ENCODE results near the gene SETBP1. TPM values are rescaled to one million over a fixed set of nuclear protein-coding genes. Genes with fewer than 3 reads are reported as not detected.

Gene SETBP1
- total RNA-seq, 1 donor, result 22.8 TPM

DNA sequence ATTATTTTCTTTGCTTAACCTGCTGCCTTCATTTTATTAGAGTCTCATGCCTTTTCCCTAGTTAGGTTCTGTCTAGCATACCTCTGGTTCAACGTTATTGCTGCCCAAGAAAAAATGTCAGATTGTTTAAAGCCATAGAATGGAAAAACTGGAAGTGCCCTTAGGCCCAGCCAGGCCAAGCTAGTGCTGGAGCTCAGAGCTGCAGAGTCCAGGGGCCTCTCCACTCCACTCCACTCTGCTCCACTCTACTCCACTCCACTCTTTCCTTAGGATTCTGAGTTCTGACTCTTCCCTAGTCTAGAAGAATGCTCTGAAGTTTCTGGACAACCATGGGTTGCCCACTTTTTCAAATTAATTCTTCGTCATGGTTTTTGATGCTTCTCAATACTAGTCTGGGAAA, 155.6 kb downstream of the SETBP1 start:
- no peaks in the 10 kb centered on the region for H3K4me1 ChIP-seq (ENCODE audit: insufficient read depth, low read length)

DNA sequence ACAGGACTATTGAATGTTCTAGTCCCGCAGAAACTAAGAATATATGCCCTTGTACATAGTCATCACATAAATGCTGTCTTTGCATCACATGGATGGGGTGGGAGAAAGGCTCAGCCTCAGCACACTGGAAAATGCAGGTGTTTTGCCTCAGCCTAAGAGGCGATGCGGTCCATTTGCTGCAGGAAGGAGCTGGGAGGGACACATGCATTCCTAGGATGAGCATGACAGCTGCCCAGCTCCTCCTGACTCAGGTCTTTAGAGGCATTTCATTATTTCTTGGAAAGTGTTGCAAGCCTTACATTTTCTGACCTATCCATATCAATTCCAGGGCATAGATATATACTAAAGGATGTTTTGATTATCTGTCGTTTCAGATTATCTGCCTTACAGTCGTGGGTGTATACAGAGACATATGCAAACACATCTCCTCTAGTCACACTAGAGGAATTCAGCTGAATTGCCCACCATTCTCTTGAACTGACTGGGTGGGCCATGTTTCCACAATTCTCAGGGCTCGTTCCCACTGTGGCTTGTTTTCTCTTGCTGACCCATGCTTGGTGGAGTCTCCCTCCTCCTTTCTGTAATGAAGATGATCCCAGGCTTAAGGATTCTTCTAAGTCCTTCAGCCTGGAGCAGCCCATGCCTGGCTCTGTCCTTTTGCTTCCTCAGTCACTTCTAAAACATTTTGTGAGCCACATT, 156.9 kb downstream of the SETBP1 start:
- Histone ChIP-seq H3K9me3 (ENCODE audit: low read depth, low read length) (no peaks in the 10 kb centered on the region), H3K27me3 (ENCODE audit: insufficient read depth, low read length) (no peaks in the 10 kb centered on the region), H4K20me1 (ENCODE audit: insufficient read depth, low read length) (no peaks in the 10 kb centered on the region), H3K36me3 (ENCODE audit: insufficient read depth, low read length) (no peaks in the 10 kb centered on the region), H3K4me2 (ENCODE audit: insufficient read depth, low read length) (no peak overlapping the region), H3K4me3 (ENCODE audit: insufficient read depth, low read length) (no peak overlapping the region), H3K4me1 (ENCODE audit: insufficient read depth, low read length) (no peaks in the 10 kb centered on the region), H2AFZ (ENCODE audit: low read length) (no peak overlapping the region), H3K79me2 (ENCODE audit: insufficient read depth, low read length) (no peaks in the 10 kb centered on the region), H3K27ac (ENCODE audit: low read depth, low read length) (no peak overlapping the region)
- TF ChIP-seq, protein P1, sequence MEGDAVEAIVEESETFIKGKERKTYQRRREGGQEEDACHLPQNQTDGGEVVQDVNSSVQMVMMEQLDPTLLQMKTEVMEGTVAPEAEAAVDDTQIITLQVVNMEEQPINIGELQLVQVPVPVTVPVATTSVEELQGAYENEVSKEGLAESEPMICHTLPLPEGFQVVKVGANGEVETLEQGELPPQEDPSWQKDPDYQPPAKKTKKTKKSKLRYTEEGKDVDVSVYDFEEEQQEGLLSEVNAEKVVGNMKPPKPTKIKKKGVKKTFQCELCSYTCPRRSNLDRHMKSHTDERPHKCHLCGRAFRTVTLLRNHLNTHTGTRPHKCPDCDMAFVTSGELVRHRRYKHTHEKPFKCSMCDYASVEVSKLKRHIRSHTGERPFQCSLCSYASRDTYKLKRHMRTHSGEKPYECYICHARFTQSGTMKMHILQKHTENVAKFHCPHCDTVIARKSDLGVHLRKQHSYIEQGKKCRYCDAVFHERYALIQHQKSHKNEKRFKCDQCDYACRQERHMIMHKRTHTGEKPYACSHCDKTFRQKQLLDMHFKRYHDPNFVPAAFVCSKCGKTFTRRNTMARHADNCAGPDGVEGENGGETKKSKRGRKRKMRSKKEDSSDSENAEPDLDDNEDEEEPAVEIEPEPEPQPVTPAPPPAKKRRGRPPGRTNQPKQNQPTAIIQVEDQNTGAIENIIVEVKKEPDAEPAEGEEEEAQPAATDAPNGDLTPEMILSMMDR (IDR thresholded peaks at IDR 0.05; ENCODE audit: extremely low read depth, low read depth, low read length), result no peak
- no peak for DNase-seq (ENCODE audit: insufficient read length, low spot score, missing footprints)

More for the DNA sequence above, 155.6 kb downstream of the SETBP1 start:
- Histone ChIP-seq H2AFZ (ENCODE audit: low read length) (no peak overlapping the region), H3K79me2 (ENCODE audit: insufficient read depth, low read length) (no peaks in the 10 kb centered on the region), H4K20me1 (ENCODE audit: insufficient read depth, low read length) (no peaks in the 10 kb centered on the region), H3K4me3 (ENCODE audit: insufficient read depth, low read length) (no peak overlapping the region), H3K27me3 (ENCODE audit: insufficient read depth, low read length) (no peaks in the 10 kb centered on the region), H3K9me3 (ENCODE audit: low read depth, low read length) (no peaks in the 10 kb centered on the region), H3K27ac (ENCODE audit: low read depth, low read length) (no peak overlapping the region), H3K4me2 (ENCODE audit: insufficient read depth, low read length) (no peak overlapping the region), H3K36me3 (ENCODE audit: insufficient read depth, low read length) (no peaks in the 10 kb centered on the region)
- no peak for DNase-seq (ENCODE audit: insufficient read length, low spot score, missing footprints)
- TF ChIP-seq, protein P1 (IDR thresholded peaks at IDR 0.05; ENCODE audit: extremely low read depth, low read depth, low read length), result no peak

DNA sequence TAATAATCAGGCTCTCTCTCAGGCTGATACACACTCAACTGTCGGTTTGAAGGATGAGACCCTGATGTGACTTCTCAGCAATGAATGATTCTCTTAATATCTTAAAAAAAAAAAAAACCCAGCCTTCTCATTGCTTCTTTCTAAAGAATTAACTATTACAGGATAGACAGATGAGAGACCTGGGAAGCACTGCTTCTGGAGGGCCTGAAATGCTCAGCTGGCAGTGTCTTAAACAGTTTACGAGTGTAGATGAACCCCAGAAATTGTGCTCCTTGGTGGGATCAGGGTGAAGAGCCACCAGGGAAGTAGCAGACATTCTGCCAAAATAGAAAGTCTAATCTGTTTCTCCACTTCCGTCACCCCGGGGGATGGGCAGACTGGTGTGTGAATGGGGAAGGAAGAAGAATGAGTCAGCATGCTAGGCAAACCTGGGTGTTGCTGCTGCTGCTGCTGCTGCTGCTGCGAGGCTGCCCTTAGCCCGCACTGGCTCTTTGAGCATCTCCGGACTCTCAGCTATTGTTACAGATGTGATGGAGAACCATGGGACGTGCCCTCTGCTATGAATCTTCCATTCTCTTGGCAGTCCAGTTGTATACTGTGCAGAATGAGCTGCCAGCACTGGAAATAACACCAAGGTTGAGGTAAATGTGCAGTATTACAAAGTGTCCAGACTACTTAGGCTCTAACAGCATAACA, 158.4 kb downstream of the SETBP1 start:
- TF ChIP-seq, protein P1 (IDR thresholded peaks at IDR 0.05; ENCODE audit: extremely low read depth, low read depth, low read length), result no peak
- Histone ChIP-seq H3K4me1 (ENCODE audit: insufficient read depth, low read length) (no peaks in the 10 kb centered on the region), H3K27me3 (ENCODE audit: insufficient read depth, low read length) (no peaks in the 10 kb centered on the region), H3K79me2 (ENCODE audit: insufficient read depth, low read length) (no peaks in the 10 kb centered on the region), H3K4me2 (ENCODE audit: insufficient read depth, low read length) (no peak overlapping the region), H2AFZ (ENCODE audit: low read length) (peak overlapping the region; percentile 36), H3K4me3 (ENCODE audit: insufficient read depth, low read length) (no peak overlapping the region), H3K9me3 (ENCODE audit: low read depth, low read length) (no peaks in the 10 kb centered on the region), H3K36me3 (ENCODE audit: insufficient read depth, low read length) (no peaks in the 10 kb centered on the region), H4K20me1 (ENCODE audit: insufficient read depth, low read length) (no peaks in the 10 kb centered on the region), H3K27ac (ENCODE audit: low read depth, low read length) (no peak overlapping the region)
- DNase-seq (ENCODE audit: insufficient read length, low spot score, missing footprints), result peak; percentile 73

DNA sequence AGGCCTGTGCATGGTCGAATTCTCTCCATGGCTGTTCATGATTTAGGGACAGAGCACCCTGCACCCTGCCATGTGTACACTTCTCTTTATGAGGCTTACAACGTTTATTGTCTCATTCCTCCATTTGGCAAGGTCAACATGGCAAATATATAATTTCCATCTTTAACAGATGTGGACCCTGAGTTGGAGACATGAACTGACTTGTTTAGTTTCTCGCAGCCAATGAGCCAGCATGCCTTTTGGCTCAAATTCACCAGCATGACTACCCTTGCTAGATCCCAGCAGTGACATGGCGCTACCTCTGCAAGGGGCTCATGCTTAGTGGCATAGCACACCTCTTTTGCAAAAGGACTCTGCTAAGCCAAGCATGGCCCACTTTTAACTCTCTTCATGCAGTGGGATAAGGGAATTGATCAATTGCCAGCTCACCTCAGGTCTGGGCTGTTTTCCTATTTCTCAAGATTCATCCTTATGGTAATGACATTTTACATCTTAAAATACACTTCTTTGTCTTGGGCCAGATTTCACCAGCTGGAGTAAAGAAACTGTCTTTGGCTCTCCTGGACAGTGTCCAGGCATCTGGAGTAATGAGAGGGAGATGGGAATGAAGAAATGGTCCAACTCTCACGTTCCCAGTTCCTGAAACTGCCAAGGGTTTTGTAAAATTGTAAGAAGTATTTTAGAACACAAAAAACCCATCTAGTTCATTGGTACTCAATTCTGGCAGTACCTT, 159.5 kb downstream of the SETBP1 start:
- TF ChIP-seq, protein P1 (IDR thresholded peaks at IDR 0.05; ENCODE audit: extremely low read depth, low read depth, low read length), result no peak
- DNase-seq (ENCODE audit: insufficient read length, low spot score, missing footprints), result no peak
- Histone ChIP-seq H3K4me2 (ENCODE audit: insufficient read depth, low read length) (no peak overlapping the region), H3K27me3 (ENCODE audit: insufficient read depth, low read length) (no peaks in the 10 kb centered on the region), H3K36me3 (ENCODE audit: insufficient read depth, low read length) (no peaks in the 10 kb centered on the region), H2AFZ (ENCODE audit: low read length) (no peak overlapping the region), H4K20me1 (ENCODE audit: insufficient read depth, low read length) (no peaks in the 10 kb centered on the region), H3K27ac (ENCODE audit: low read depth, low read length) (no peak overlapping the region), H3K4me3 (ENCODE audit: insufficient read depth, low read length) (no peak overlapping the region), H3K79me2 (ENCODE audit: insufficient read depth, low read length) (no peaks in the 10 kb centered on the region), H3K9me3 (ENCODE audit: low read depth, low read length) (no peaks in the 10 kb centered on the region), H3K4me1 (ENCODE audit: insufficient read depth, low read length) (no peaks in the 10 kb centered on the region)

All from osteoblast (primary cell).